Measurements from ENCODE around the gene ESYT1. TPM values are rescaled to one million over a fixed set of nuclear protein-coding genes. Genes with fewer than 3 reads are reported as not detected.
A peak's percentile ranks its signal among the peaks of the same experiment; 100 is the strongest.

The ESYT1 gene
- polyA plus RNA-seq, 1 donor (not counting 4 experiments of a cell fraction or from before 2014, with no cell fraction given), result 141 TPM

- Histone ChIP-seq H3K36me3 (ENCODE audit: control insufficient read depth in 2 of 2, extremely low read depth in 1 of 2, insufficient read depth in 2 of 2, low read length in 2 of 2) (peaks cover 0 to 4% of the 10 kb centered on the region in 2 experiments), H3K4me3 (ENCODE audit: control insufficient read depth in 2 of 3, extremely low read depth in 1 of 3, insufficient read depth in 2 of 3, low read depth in 1 of 3, low read length in 3 of 3) (peak overlapping the region; percentile 72 to 79 (median 79)), H3K4me2 (ENCODE audit: control insufficient read depth, extremely low read depth, insufficient read depth, low read depth, low read length) (peak overlapping the region; percentile 93), H3K9me1 (ENCODE audit: control insufficient read depth, extremely low read depth, insufficient read depth, low read length) (no peaks in the 10 kb centered on the region), H3K9ac (ENCODE audit: control insufficient read depth, extremely low read depth, insufficient read depth, low read length) (peak overlapping the region; percentile 83), H3K79me2 (ENCODE audit: control insufficient read depth, insufficient read depth, low read length) (no peaks in the 10 kb centered on the region), H3K27me3 (ENCODE audit: control insufficient read depth, extremely low read depth, insufficient read depth, low read length) (no peaks in the 10 kb centered on the region), H4K20me1 (ENCODE audit: control insufficient read depth, extremely low read depth, insufficient read depth, low read length) (no peaks in the 10 kb centered on the region), H3K27ac (ENCODE audit: control insufficient read depth, insufficient read depth, low read length) (peak overlapping the region; percentile 84), H3K4me1 (ENCODE audit: control insufficient read depth, extremely low read depth, insufficient read depth, low read length) (peaks cover 10% of the 10 kb centered on the region), H2AFZ (ENCODE audit: control insufficient read depth, low read length) (peak overlapping the region; percentile 97), H3K9me3 (ENCODE audit: control insufficient read depth, low read depth, low read length) (no peaks in the 10 kb centered on the region)
- no peak for DNase-seq (ENCODE audit: low read depth, low spot score)
- FAIRE-seq, result no peak
- TF ChIP-seq EZH2 (IDR thresholded peaks at IDR 0.05; ENCODE audit: low read length) (no peak), CTCF (optimal IDR thresholded peaks at IDR 0.05 in 1 of 3, IDR thresholded peaks at IDR 0.05 in 1 of 3, conservative IDR thresholded peaks at IDR 0.05 in 1 of 3; ENCODE audit: extremely low read depth in 1 of 3, insufficient read depth in 2 of 3, low read length in 3 of 3) (peak; percentile 78 to 90 (median 79))
- dilution Hi-C loops (cut with MboI; ENCODE audit: extremely low pct_ligation_motif_present, low sequenced_read_pairs), result no loop called here
Measured at GRCh38 chr12:56078931-56079722, 48.9 kb upstream of the ESYT1 start.

- FAIRE-seq, result peak; percentile 76
- dilution Hi-C loops (cut with MboI; ENCODE audit: extremely low pct_ligation_motif_present, low sequenced_read_pairs), result no loop called here
Measured at GRCh38 chr12:56079723-56080555, 48.1 kb upstream of the ESYT1 start, which contains the start of gene ERBB3. Gene ERBB3, plus strand, starts transcription at chr12:56080165. Its CDS starts 136 bp downstream, at chr12:56080301.

More at GRCh38 chr12:56079723-56080555, 48.1 kb upstream of the ESYT1 start, which contains the start of gene ERBB3:
- Histone ChIP-seq H3K27me3 (ENCODE audit: control insufficient read depth, extremely low read depth, insufficient read depth, low read length) (no peaks in the 10 kb centered on the region), H4K20me1 (ENCODE audit: control insufficient read depth, extremely low read depth, insufficient read depth, low read length) (no peaks in the 10 kb centered on the region), H3K9me1 (ENCODE audit: control insufficient read depth, extremely low read depth, insufficient read depth, low read length) (no peaks in the 10 kb centered on the region), H3K9me3 (ENCODE audit: control insufficient read depth, low read depth, low read length) (no peaks in the 10 kb centered on the region), H3K36me3 (ENCODE audit: control insufficient read depth in 2 of 2, extremely low read depth in 1 of 2, insufficient read depth in 2 of 2, low read length in 2 of 2) (peaks cover 0 to 5% of the 10 kb centered on the region in 2 experiments), H3K9ac (ENCODE audit: control insufficient read depth, extremely low read depth, insufficient read depth, low read length) (peak within 1 kb of the TSS; percentile 83), H2AFZ (ENCODE audit: control insufficient read depth, low read length) (peak within 1 kb of the TSS; percentile 97), H3K4me1 (ENCODE audit: control insufficient read depth, extremely low read depth, insufficient read depth, low read length) (peaks cover 10% of the 10 kb centered on the region), H3K79me2 (ENCODE audit: control insufficient read depth, insufficient read depth, low read length) (no peaks in the 10 kb centered on the region), H3K4me2 (ENCODE audit: control insufficient read depth, extremely low read depth, insufficient read depth, low read depth, low read length) (peak within 1 kb of the TSS; percentile 93), H3K27ac (ENCODE audit: control insufficient read depth, insufficient read depth, low read length) (peak within 1 kb of the TSS; percentile 84), H3K4me3 (ENCODE audit: control insufficient read depth in 2 of 3, extremely low read depth in 1 of 3, insufficient read depth in 2 of 3, low read depth in 1 of 3, low read length in 3 of 3) (peak within 1 kb of the TSS; percentile 72 to 79 (median 79))
- TF ChIP-seq CTCF (optimal IDR thresholded peaks at IDR 0.05 in 1 of 3, IDR thresholded peaks at IDR 0.05 in 1 of 3, conservative IDR thresholded peaks at IDR 0.05 in 1 of 3; ENCODE audit: extremely low read depth in 1 of 3, insufficient read depth in 2 of 3, low read length in 3 of 3), result peak in 1 of 3 experiments; percentile 28
- TF ChIP-seq EZH2 (IDR thresholded peaks at IDR 0.05; ENCODE audit: low read length), result no peak
- peak; percentile 62 for DNase-seq (ENCODE audit: low read depth, low spot score)
